IMR-90 (cell line): ENCODE measurements around the gene MEGF11. TPM values are rescaled to one million over a fixed set of nuclear protein-coding genes. Genes with fewer than 3 reads are reported as not detected.

Experiments
- ATAC-seq: fragments of 200-7000 bp; cut with Tn5 transposase; 2 replicates; pipeline ENCODE4 v1.9.1; 2020; ENCODE audit warnings: low read depth, mild to moderate bottlenecking, moderate library complexity
- BruUV-seq: library from RNA; stranded (reverse); fragments of 400-500 nt; replicated peaks from 2 replicates; lab custom pipeline; 2021; lab: Mats Ljungman, UMichigan
- CTCF ChIA-PET: fragments of 300-600 bp; formaldehyde crosslinking; extraction: SDS; loops from one replicate; lab custom pipeline; 2021; ENCODE audit warnings: antibody characterized with exemption; lab: Yijun Ruan, JAX
- POLR2A ChIA-PET: fragments of 300-600 bp; sonication (Branson Sonifier 250); formaldehyde crosslinking; loops from one replicate; lab custom pipeline; 2022; ENCODE audit warnings: antibody characterized with exemption; ENCODE audit not compliant: unreplicated experiment; lab: Charles Lee
- DNase-seq: peaks from one replicate; pipeline ENCODE4 v3.0.0; 2013
- H2AFZ ChIP-seq: replicated peaks from 2 replicates; pipeline ENCODE3; 2013; ENCODE audit warnings: low read length, mild to moderate bottlenecking; ENCODE audit not compliant: poor library complexity
- H2AK5ac ChIP-seq: 2 replicates; pipeline ENCODE4 v1.6.1; 2013; ENCODE audit warnings: low read depth, low read length, inconsistent platforms
- H2AK9ac ChIP-seq: replicated peaks from 2 replicates; pipeline ENCODE3; 2013; ENCODE audit warnings: mild to moderate bottlenecking, low read depth, low read length, moderate library complexity; ENCODE audit not compliant: poor library complexity
- H2BK120ac ChIP-seq: 2 replicates; pipeline ENCODE4 v1.6.1; 2013; ENCODE audit warnings: low read depth, low read length, inconsistent platforms
- H2BK15ac ChIP-seq: 3 replicates; pipeline ENCODE4 v1.6.1; 2013; ENCODE audit warnings: low read depth, low read length, inconsistent platforms
- H2BK20ac ChIP-seq: 2 replicates; pipeline ENCODE4 v1.6.1; 2013; ENCODE audit warnings: low read depth, mild to moderate bottlenecking, inconsistent platforms, low read length, moderate library complexity
- H2BK5ac ChIP-seq: 2 replicates; pipeline ENCODE4 v1.6.1; 2013; ENCODE audit warnings: mild to moderate bottlenecking, low read depth, low read length, inconsistent platforms; ENCODE audit not compliant: poor library complexity, severe bottlenecking
- H3K14ac ChIP-seq: replicated peaks from 2 replicates; pipeline ENCODE4 v1.6.1; 2013; ENCODE audit warnings: low read depth, low read length, inconsistent platforms
- H3K18ac ChIP-seq: 2 replicates; pipeline ENCODE4 v1.6.1; 2013; ENCODE audit warnings: low read depth, low read length, control low read depth
- H3K23ac ChIP-seq: 2 replicates; pipeline ENCODE4 v1.6.1; 2013; ENCODE audit warnings: low read depth, low read length, inconsistent platforms
- H3K27ac ChIP-seq: 2 replicates; pipeline ENCODE4 v1.5.1; 2013; ENCODE audit warnings: mild to moderate bottlenecking, control low read depth, low read length; ENCODE audit not compliant: insufficient read depth
- H3K27me3 ChIP-seq: 2 replicates; pipeline ENCODE4 v1.6.1; 2013; ENCODE audit warnings: low read length; ENCODE audit not compliant: control insufficient read depth, insufficient read depth
- H3K36me3 ChIP-seq: 2 replicates; pipeline ENCODE4 v1.6.1; 2013; ENCODE audit warnings: low read length, mixed read lengths; ENCODE audit not compliant: control insufficient read depth, insufficient read depth
- H3K4ac ChIP-seq: 2 replicates; pipeline ENCODE4 v1.6.1; 2013; ENCODE audit warnings: low read depth, low read length, inconsistent platforms
- H3K4me1 ChIP-seq: 2 replicates; pipeline ENCODE4 v1.6.1; 2013; ENCODE audit warnings: low read length, mixed read lengths; ENCODE audit not compliant: control insufficient read depth, insufficient read depth
- H3K4me2 ChIP-seq: 2 replicates; pipeline ENCODE4 v1.6.1; 2013; ENCODE audit warnings: low read depth, mild to moderate bottlenecking, control low read depth, low read length, moderate library complexity
- H3K4me3 ChIP-seq: 2 replicates; pipeline ENCODE4 v1.5.1; 2013; ENCODE audit warnings: low read depth, mild to moderate bottlenecking, control low read depth, low read length, moderate library complexity; ENCODE audit not compliant: insufficient read depth
- H3K56ac ChIP-seq: 2 replicates; pipeline ENCODE4 v1.6.1; 2013; ENCODE audit warnings: low read length, inconsistent platforms; ENCODE audit not compliant: insufficient read depth; ENCODE audit errors: extremely low read depth
- H3K79me1 ChIP-seq, 2 experiments: 2 replicates each; pipeline ENCODE4 v1.6.1; 2013; ENCODE audit warnings: low read length in 2 of 2, inconsistent platforms in 1 of 2, low read depth in 1 of 2
- H3K9ac ChIP-seq: 2 replicates; pipeline ENCODE4 v1.6.1; 2013; ENCODE audit warnings: low read depth, low read length, control low read depth
- H3K9me1 ChIP-seq: 2 replicates; pipeline ENCODE4 v1.6.1; 2013; ENCODE audit warnings: low read length, inconsistent platforms; ENCODE audit not compliant: insufficient read depth
- H3K9me3 ChIP-seq: 2 replicates; pipeline ENCODE4 v1.6.1; 2013; ENCODE audit warnings: low read length; ENCODE audit not compliant: control insufficient read depth, insufficient read depth
- H4K20me1 ChIP-seq: 2 replicates; pipeline ENCODE4 v1.6.1; 2013; ENCODE audit warnings: low read length, inconsistent platforms; ENCODE audit not compliant: insufficient read depth
- H4K5ac ChIP-seq: 2 replicates; pipeline ENCODE4 v1.6.1; 2013; ENCODE audit warnings: mild to moderate bottlenecking, low read depth, low read length, control low read depth
- H4K8ac ChIP-seq, 2 experiments: 2 replicates each; pipeline ENCODE4 v1.6.1; 2013; ENCODE audit warnings: low read depth in 2 of 2, low read length in 2 of 2, control low read depth in 1 of 2, inconsistent platforms in 1 of 2
- H4K91ac ChIP-seq: 2 replicates; pipeline ENCODE4 v1.6.1; 2013; ENCODE audit warnings: low read depth, low read length, inconsistent platforms; ENCODE audit not compliant: insufficient read depth
- CEBPB ChIP-seq: IDR thresholded peaks from 2 replicates; pipeline ENCODE4 v1.6.1; 2012; ENCODE audit warnings: low read depth, low read length, improper control_type of control experiment
- ELK1 ChIP-seq: fragments of 150-350 bp; IDR thresholded peaks from 2 replicates; pipeline ENCODE4 v1.6.1; 2016; ENCODE audit warnings: low read depth, mild to moderate bottlenecking, low read length, moderate library complexity, borderline replicate concordance
- FOS ChIP-seq: fragments of 150-350 bp; IDR thresholded peaks from 2 replicates; pipeline ENCODE4 v1.6.1; 2016; ENCODE audit warnings: low read depth, low read length
- MAZ ChIP-seq: IDR thresholded peaks from 2 replicates; pipeline ENCODE4 v1.6.1; 2012; ENCODE audit warnings: low read depth, mild to moderate bottlenecking, low read length, improper control_type of control experiment, moderate library complexity, borderline replicate concordance
- MXI1 ChIP-seq: IDR thresholded peaks from 2 replicates; pipeline ENCODE4 v1.6.1; 2012; ENCODE audit warnings: low read depth, mild to moderate bottlenecking, low read length, moderate library complexity, borderline replicate concordance
- WGBS, 2 experiments: methylation state at CpG; one replicate each; pipeline versions ENCODE4 v1.1.5 to v1.1.7; 2013; ENCODE audit warnings: missing lambda C conversion rate in 2 of 2; ENCODE audit not compliant: insufficient read length in 1 of 2; ENCODE audit errors: extremely low coverage in 2 of 2; 5-methylcytosine and 5-hydroxymethylcytosine counted together
- dilution Hi-C: fragments of 300-500 bp; cut with HindIII; formaldehyde crosslinking; loops from one replicate; pipeline ENCODE4 v1.14.3; 2018; ENCODE audit warnings: low sequenced_read_pairs; ENCODE audit not compliant: unreplicated experiment
- in situ Hi-C: fragments of 300-500 bp; cut with MboI; formaldehyde crosslinking; loops from 3 replicates; pipeline ENCODE4 v1.14.3; 2019; ENCODE audit warnings: low sequenced_read_pairs, inconsistent platforms, mixed read lengths
- intact Hi-C: fragments of 100-400 bp; cut with micrococcal nuclease; formaldehyde crosslinking; loops from 2 replicates; pipeline ENCODE4 v1.10.0; 2022
- polyA plus RNA-seq, 3 experiments: library from polyadenylated mRNA; depleted of rRNA; stranded (reverse); fragments of >200 nt; gene quantifications; 2 replicates each; pipeline ENCODE4 v1.2.3, GENCODE V29; 2012; ENCODE audit warnings: low replicate concordance in 1 of 3
- total RNA-seq: library from RNA; depleted of rRNA; stranded (reverse); fragments of >200 nt; gene quantifications from 2 replicates; pipeline ENCODE4 v1.2.3, GENCODE V29; 2012

Gene MEGF11
- total and polyA plus RNA-seq, 2 of the 4 experiments (the other 2 are of a cell fraction), result not detected

- BruUV-seq, result no TSS peak
- Histone ChIP-seq H2BK120ac (no peak overlapping the region), H3K4me1 (peaks cover 8% of the 10 kb centered on the region), H3K36me3 (no peaks in the 10 kb centered on the region; the same call in 1 of the 2 replicates), H3K27ac (no peak overlapping the region), H3K4me3 (no peak overlapping the region), H3K9me3 (no peaks in the 10 kb centered on the region), H3K4me2 (no peak overlapping the region), H3K56ac (no peak overlapping the region), H2BK20ac (no peak overlapping the region), H3K23ac (no peak overlapping the region), H2BK15ac (no peak overlapping the region), H4K5ac (no peak overlapping the region), H3K9ac (no peak overlapping the region), H4K91ac (no peak overlapping the region), H3K18ac (no peak overlapping the region), H2BK5ac (no peak overlapping the region), H4K8ac (no peak overlapping the region), H2AFZ (no peak overlapping the region), H3K79me1 (peaks cover 0 to 23% of the 10 kb centered on the region in 2 experiments; a peak in 1 of 4 replicates), H2AK9ac (no peak overlapping the region), H3K27me3 (no peaks in the 10 kb centered on the region; the same call in 1 of the 2 replicates), H4K20me1 (no peaks in the 10 kb centered on the region), H3K4ac (no peak overlapping the region), H2AK5ac (no peak overlapping the region), H3K14ac (no peak overlapping the region), H3K9me1 (peaks cover 3% of the 10 kb centered on the region; the same call in 1 of the 2 replicates)
- in situ Hi-C loops (loop anchor here (25.0 kb wide), 1 partner anchor 684 kb away; the partner anchor contains the start of genes INTS14 and SLC24A1), intact Hi-C loops (no loop called here), dilution Hi-C loops (no loop called here)
- WGBS, 2 experiments, result 100% methylated on average over 1 of the region's 5 CpGs; no CpG with 5 or more reads in 1 of the 2 experiments
- DNase-seq (no peak), ATAC-seq (no peak)
- CTCF ChIA-PET, result no interaction called here
- TF ChIP-seq CEBPB (no peak), ELK1 (no peak), FOS (no peak), MAZ (no peak), MXI1 (no peak)
- POLR2A ChIA-PET, result no interaction called here
Measured at GRCh38 chr15:66296186-66296585, 42.6 kb upstream of the MEGF11 start.
